AG08395 (cell line): ENCODE data around the gene OR10D3.
"Not testable (repeated sequence)": the region's sequence is repeated elsewhere in the genome, so short reads cannot be mapped to it uniquely, and the experiment has no call there.

ENCODE experiments used
- DNase-seq: peaks from one replicate; pipeline ENCODE4 v3.0.0; 2012; ENCODE audit warnings: mixed read lengths, low spot score

The OR10D3 gene, protein sequence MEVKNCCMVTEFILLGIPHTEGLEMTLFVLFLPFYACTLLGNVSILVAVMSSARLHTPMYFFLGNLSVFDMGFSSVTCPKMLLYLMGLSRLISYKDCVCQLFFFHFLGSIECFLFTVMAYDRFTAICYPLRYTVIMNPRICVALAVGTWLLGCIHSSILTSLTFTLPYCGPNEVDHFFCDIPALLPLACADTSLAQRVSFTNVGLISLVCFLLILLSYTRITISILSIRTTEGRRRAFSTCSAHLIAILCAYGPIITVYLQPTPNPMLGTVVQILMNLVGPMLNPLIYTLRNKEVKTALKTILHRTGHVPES

DNA sequence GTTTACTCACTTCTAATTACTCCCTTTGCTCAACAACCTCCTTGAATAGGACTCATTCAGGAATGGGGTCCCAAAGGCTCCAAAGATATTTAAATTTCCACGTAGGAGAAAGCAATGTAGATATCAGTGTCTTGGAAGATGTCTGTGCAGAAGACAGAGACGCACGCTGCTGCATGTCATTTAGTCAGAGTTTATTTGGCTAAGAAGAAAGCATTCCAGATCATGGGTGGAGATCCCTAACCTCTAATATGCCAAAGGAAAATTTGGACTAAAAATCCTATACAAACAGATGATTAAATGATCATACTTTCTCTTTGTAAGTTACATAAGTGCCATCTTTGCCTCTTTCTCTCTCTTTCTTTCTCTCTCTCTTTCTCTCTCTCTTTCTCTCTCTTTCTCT lies at the start of gene OR10D3:
Gene OR10D3, plus strand, starts transcription at position 278 of the 400 bp plus-strand sequence. CDS start 1,925 bp downstream, outside the sequence.
- DNase-seq: no peak

DNA sequence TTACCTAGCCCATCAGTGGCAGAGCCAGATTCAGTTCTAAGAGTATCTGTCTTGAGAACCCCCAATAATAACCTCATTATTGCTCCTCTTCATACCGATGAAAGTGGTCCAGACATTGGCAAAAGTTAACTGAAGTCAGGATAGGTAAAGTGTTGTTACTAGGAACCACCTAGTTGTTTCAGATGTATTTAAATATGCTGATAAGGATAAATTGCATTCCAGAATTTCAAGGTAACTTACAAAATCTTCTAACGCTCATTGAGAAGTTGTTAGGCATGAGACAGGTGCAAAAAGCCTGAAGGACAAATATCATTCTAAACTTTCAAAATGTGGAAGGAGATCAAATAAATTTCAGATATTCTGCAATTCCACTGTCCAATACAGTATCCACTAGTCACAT lies 40.1 kb upstream of the OR10D3 start:
- no peak for DNase-seq

DNA sequence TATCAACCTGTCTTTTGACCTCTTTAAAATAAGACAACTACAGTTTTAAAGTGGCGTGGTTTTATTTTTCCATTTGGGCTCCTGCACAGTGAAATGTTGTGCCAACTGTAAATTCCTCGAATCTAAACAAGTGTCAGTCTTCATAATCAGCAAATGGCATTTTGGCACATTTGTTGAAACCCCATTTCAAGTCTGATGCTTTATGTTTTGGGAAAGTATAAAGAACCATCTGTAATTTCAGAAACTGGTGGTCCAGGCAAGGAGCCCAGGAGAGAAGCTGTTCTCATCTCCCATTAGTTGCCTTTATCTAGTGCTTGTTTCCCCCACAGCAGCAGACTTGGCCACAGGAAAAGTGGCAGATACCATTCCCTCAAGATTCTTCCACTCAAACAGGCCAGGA lies 35.2 kb upstream of the OR10D3 start:
- DNase-seq: no peak

DNA sequence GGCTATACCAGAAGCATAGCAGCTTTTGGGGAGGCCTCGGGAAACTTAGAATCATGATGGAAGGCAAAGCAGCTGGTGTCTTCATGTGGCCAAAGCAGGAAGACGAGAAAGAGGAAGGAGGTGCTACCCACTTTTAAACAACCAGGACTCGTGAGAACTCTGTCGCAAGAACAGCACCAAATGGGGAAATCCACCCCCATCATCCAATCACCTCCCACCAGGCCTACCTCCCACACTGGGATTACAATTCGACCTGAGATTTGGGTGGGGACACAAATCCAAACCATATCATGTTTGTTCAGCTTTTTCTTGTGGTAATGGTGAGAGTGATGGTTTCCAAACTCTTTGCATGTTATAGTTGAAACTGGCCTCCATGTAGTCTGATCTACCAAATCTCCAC lies 32.5 kb upstream of the OR10D3 start:
- no peak for DNase-seq

DNA sequence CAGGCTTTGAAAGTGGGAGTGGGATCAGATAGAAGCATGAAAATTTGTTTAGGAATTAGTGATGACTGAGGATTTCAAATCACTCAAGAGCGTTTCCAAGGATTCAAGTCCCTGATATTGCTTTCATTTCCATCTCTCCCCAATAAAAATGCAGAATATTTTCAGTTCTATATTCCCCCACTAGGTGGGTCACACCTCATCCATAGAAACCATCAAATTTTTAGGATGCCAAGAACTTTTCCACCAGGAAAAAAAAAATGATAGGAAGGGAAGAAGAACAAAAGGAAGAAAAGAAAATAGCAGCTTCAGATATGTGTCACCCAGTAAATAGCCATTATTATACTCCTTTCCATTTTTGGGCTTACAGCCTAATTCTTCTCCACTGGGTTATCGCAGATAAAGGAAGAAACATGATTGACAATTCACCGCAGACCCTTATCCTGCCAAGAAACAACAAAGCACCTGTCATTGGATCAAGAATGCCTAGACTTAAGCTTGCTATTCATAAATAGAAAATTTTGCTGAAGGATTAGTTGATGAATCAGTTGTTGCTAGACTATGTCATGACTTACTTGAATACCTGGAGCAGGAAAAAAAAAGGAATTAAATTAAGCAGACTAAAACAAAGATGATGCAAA lies 30.3 kb upstream of the OR10D3 start:
- DNase-seq: no peak

DNA sequence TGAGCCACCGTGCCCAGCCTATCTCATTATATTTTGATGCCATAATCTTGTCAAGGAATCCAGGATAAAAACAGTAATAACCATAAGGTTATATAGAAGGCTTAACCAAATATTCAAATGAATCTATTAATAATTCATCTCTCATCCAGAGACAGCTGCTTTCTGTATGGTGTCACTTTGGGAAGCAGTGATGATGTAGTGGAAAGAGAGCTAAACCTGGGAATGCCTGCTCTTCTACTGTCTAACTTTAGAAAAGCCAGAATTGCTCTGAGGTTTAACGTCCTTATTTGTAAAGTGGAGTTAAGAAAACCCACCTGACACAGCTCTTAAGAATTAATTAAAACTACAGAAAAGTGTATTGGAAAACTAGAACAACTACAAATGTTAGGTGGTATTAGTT lies 29.3 kb upstream of the OR10D3 start:
- DNase-seq: no peak

DNA sequence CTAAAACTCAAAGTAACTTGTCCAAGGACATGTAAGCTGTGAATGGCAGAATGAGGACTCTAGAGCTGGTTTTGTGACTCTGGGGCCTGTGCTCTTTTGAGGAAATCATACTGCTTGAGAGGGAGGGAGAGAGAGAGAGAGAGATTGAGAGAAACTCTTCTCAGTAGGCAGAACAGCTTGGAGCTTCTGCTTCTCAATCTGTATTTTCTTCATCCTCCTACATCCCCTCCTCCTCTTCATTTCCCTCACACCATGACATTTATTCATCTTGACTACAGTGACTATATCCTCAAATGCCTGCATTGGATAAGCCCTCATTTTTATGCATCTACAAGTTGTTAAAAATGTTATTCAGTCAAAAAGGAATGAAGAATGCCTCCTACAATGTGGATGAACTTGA lies 23.7 kb upstream of the OR10D3 start:
- no peak for DNase-seq

DNA sequence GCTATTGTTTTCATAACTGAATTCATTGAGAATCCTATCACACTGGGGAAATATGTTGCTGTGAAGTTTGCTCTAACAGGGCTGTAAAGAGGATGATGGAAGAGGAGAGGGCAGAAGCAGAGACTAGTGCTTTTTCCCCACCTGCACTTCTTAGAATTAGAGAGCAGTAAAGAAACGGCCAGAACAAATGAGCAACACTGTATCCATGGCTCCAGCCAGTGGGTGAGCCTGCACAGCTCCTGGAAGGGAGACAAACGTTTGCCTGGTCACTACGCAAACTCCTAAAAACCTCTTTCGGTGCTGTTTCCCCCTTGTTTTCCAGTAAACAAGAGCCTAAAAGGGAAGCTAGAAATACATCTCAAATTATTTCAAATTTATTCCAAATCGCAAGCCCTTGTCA lies 22.2 kb upstream of the OR10D3 start:
- DNase-seq: no peak

DNA sequence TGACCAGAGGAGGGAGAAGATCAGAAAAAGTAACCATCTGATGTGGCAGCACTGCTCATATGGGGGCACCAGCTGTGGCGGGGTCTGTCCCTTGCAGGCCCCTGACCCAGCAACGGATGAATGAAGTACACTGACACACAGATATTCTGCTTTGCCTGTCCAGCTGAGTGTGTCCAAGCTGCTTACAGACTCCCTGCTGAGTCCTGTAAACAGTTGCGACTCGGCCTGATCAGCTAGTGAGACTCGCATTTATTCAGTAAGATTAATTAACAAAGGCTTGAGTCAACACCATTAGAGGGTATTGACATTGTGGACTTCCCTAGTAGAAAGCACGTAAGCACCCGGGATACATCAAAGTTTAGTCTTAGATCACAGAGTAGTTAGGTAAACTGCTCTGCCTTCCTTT lies 15.3 kb upstream of the OR10D3 start:
- DNase-seq: no peak

DNA sequence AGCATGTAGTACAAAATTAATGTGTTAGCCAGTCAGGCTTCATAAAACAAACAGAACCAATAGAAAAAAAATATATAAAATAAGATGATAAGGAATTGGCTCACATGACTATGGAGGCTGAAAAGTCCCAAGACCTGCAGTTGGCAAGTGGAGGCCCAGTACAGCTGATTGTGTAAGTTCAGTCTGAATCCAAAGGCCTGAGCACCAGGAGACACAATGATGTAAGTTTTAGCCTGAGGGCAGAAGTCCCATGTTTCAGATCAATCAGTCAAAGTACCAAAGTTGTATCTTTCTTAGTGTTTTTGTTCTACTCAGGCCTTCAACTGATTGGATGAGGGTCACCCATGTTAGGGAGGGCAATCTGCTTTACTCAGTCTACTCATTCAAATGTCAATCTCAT lies 14.3 kb upstream of the OR10D3 start:
- DNase-seq: no peak

DNA sequence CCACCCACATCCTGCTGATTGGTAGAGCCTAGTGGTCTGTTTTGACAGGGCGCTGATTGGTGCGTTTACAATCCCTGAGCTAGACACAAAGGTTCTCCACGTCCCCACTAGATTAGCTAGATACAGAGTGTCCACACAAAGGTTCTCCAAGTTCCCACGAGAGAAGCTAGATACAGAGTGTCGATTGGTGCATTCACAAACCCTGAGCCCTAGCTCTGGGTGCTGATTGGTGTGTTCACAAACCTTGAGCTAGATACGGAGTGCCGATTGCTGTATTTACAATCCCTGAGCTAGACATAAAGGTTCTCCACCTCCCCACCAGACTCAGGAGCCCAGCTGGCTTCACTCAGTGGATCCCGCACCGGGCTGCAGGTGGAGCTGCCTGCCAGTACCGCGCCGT lies 12.8 kb upstream of the OR10D3 start:
- DNase-seq: not testable (repeated sequence)

DNA sequence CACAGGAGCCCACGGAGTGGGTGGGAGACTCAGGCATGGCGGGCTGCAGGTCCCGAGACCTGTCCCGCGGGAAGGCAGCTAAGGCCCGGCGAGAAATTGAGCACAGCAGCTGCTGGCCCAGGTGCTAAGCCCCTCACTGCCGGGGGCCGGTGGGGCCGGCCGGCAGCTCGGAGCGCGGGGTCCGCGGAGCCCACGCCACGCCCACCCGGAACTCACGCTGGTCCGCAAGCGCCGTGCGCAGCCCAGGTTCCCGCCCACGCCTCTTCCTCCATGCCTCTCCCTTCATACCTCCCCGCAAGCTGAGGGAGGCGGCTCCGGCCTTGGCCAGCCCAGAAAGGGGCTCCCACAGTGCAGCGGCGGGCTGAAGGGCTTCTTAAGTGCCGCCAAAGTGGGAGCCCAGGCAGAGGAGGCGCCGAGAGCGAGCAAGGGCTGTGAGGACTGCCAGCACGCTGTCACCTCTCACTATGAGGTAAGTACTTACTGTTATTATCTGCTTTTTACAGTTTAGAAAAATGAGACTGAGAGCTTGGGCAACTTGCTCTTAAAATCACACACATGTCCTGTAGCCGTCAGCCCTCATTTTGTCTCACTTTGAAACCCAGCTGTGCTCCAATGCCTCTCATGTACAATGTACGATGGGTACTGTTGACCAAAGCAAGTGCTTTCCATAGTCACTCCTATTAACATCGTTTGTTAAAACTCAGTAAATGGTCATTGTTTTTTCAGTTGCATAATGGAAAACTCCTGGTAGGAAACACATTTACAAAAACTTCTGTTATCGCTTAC lies 12.2 kb upstream of the OR10D3 start:
- no peak for DNase-seq

DNA sequence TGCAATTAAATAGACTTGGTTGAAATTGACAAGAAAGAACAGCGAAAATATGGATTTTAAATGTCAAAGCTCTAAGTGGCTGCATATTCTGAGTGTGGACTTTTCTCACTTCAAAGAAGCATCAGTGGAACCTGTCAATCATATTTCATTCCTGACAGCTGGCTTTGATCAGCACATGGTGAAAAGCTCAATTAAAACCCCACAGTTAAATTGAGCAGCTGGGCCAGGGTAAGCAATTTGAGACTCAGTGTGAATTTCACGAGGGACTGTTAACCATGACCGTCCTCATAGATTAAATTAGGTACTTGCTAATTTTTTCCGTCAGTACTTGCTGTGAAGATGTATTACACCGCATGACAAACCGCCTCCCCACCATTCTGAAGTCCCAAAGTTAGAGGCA lies 11.0 kb upstream of the OR10D3 start:
- no peak for DNase-seq

DNA sequence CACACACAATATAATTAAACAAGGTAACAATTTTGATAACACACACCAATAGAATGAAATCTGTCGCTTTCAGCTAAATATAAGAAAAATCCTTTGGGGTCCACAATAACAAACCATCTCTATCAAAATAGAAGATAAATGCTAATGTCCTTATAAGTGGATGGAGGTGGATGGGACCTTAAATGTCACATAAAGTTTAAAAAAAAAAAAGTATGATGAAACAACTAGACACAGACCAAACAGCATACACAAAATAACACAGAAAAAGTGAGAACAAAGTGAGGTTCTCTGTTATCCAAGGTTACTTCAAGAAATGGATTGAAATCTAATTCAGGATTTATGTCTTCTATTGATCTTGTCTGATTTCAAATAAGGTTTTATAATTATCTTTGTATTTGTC lies 10.5 kb upstream of the OR10D3 start:
- DNase-seq: no peak

DNA sequence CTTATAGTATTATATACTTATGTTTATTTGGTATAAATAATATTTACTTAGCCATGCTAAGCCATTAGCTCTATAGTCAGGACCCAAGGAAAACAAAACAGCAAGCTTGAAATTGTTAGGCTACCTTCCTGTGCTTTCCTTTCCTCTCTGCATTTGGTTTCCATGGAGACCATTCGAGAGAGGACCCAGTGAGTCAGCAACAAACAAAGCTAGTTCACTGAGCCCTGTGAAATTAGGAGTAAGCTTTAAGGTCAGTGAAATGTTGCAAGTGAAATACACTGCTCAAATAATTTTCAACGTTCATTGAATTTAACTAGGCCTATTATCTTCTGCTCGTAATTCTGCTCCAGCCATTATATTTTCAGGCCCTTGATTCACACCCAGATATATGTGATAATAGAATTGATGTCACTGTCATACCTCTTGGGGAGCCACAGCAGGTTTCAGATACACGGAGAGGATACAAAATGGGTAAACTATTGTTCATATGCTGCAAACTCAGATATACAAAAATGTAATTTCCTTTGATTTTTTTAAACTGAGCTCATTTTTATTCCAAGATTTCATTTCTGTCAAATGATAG lies 9.1 kb upstream of the OR10D3 start:
- DNase-seq: no peak

DNA sequence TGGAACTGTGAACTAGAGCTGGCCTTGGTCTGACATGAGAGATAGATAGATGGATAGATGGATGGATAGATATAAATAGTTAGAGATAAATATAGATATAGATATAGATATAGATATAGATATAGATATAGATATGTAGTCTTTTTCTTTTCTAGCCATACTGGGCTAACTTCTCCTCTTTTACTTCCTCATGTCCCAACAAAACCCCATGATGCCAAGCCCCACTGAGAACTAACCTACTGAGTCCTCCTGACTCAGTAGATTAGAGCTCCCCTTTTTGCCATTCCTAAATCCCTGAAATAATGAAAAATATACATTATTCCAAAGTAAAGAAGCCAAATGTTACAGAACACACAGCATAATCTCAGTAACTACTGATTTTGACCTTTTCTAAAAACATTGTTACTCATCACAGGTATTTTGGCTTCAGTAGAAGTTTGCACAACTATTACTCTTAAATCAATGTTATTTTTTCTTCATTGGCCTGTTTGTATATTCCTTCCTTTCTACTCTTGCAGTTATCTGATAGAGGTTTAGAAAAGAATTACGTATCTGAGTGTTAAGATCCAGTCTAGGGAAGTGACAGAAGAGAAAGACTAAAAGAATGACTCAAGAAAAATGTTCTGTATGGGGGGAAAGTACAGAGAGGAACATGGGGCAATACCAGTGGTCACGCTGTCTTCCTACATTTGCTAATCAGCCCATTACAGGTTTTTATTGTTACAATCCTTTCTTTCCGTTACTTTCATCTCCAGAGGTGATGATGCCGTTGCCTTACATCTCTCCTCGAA lies 6.0 kb upstream of the OR10D3 start:
- DNase-seq: no peak

DNA sequence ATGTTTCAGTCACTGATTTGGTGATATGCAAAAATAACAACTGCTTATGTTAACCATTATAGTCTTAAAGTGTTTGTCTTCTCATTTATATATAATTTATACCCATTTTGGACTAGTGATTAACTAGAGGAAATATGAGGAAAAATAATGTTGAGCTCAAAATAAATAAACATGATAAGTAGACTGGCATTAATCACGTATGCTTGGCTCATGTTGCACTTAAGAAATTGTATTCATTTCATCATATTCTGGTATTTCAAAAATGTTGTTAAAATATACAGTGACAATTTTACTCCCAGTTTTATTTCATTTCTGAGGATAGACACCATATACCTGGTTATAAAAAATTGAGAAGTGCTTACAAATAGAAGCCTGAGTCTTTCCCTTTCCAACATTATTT lies 3.8 kb upstream of the OR10D3 start:
- no peak for DNase-seq

DNA sequence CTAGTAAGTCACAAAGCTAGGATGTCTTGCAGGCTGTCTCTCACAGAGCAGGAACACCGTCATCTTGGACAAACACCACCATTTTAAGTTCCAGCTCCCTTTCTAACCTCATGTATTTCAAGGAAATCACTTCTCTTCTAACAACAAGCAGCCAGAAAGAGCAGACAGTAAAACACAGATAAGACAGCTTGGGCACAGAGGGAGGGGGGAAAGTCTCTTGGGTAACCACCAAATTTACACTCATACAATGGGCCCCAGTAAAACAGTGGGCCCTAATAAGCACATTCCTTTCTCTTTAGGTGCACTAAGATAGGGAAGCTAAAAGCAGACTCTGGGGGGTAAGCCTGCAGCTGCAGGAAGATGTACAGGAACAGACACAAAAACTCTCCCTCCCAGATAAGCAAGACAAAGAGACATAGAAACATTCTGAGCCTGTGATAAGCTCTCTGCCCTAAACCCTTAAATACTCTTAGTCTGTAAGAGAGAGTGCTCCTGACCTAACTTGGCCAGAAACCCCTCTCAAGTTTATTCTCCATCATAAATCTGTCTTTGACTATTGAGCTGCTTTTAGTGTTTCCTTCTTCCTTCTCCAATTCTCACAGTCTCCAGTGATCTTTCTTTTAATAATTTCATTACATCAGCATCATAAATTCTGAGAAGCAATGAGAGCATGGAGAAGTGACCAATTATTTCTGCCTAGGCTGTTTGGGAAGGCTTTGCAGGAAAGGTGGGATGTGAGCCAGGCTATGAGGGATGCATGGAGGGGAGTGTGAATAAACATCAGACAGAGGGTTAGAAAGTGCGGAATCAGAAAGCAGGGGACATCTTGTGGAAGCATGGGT lies 7.4 kb downstream of the OR10D3 start:
- no peak for DNase-seq

DNA sequence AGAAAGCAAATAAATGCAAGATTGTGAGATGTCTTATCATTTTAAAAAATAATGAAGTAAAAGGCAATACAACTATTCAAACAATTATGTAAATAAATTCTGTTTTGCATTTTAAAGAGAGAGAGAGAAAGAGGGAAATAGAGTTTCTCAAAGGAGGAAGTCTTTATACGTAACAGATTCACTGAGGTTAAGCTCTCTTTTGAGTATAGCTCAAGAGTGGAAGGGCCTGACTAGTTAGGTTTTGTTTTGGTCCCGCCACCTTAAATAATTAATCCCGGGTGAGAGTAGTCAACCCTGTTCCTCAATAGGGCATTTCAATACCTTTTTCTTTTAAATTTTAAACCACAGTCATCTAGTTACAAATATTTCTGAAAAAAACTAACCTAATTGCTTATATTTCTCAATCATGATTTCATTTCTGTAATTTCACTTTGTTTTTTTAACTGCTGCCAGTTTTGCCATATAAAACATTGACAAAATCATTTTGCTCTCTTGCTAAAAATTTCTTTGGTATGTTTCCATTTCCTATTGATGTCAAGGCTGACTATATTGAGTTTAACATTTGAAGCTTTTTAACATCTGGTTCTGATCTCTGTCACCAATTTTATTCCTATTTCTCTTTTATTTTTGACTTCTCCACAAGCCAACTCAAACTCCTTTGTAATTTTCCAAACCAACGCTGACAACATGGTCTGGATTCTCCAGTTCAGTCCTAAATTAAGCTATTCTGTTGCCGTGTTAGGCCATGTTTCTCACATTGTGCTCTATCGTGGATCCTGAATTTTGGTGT lies 10.3 kb downstream of the OR10D3 start:
- DNase-seq: no peak
